PC-3 (cell line): ENCODE results near the gene NINJ2.

Source experiments
- CTCF ChIP-seq: fragments of 300-600 bp; sonication (generic); conservative IDR thresholded peaks from 2 replicates; pipeline ENCODE4 v1.5.1; 2017; ENCODE audit warnings: antibody characterized with exemption, low read depth, mild to moderate bottlenecking, low read length
- EZH2 ChIP-seq: fragments of 300-600 bp; sonication (generic); IDR thresholded peaks from one replicate; pipeline ENCODE4 v1.6.1; 2017; ENCODE audit warnings: antibody characterized with exemption, mild to moderate bottlenecking, low read length; ENCODE audit not compliant: unreplicated experiment
- EZH2phosphoT487 ChIP-seq: fragments of 300-600 bp; sonication (generic); IDR thresholded peaks from 2 replicates; pipeline ENCODE4 v1.6.1; 2018; ENCODE audit warnings: mild to moderate bottlenecking, antibody characterized with exemption, low read length, borderline replicate concordance

- TF ChIP-seq CTCF (no peak), EZH2 (no peak), EZH2phosphoT487 (no peak)
These were observed 99.9 kb downstream of the NINJ2 start for GRCh38 chr12:563250-563781.
